Peyer's patch (tissue), 4 donors: Measurements from ENCODE around the gene FOXI3. TPM values are rescaled to one million over a fixed set of nuclear protein-coding genes. Genes with fewer than 3 reads are reported as not detected.

ENCODE experiments used
- DNase-seq, 3 donors: peaks; one replicate each; pipeline ENCODE4 v3.0.0-alpha.2; 2017 to 2019
- H3K27ac ChIP-seq, 4 donors: fragments of 200-600 bp; sonication (generic); one replicate each; pipeline ENCODE4 v1.5.1; 2016 to 2019
- H3K27me3 ChIP-seq, 2 donors: fragments of 200-600 bp; sonication (generic); one replicate each; pipeline ENCODE4 v1.5.1; 2019
- H3K36me3 ChIP-seq, 3 donors: fragments of 200-600 bp; sonication (generic); one replicate each; pipeline ENCODE4 v1.5.1; 2016 to 2019
- H3K4me1 ChIP-seq, 4 donors: fragments of 200-600 bp; sonication (generic); one replicate each; pipeline ENCODE4 v1.5.1; 2016 to 2019
- H3K4me3 ChIP-seq, 4 donors: fragments of 200-600 bp; sonication (generic); 1 replicate in 3 of 4; 2 replicates in 1 of 4; pipeline ENCODE4 v1.5.1; 2016 to 2019; ENCODE audit warnings: mild to moderate bottlenecking in 1 of 4
- H3K9me3 ChIP-seq, 4 donors: fragments of 200-600 bp; sonication (generic); one replicate each; pipeline ENCODE4 v1.5.1; 2016 to 2019; ENCODE audit warnings: mild to moderate bottlenecking in 1 of 4
- POLR2A ChIP-seq, 2 donors: fragments of 450-650 bp; IDR thresholded peaks; one replicate each; pipeline ENCODE4 v1.5.1; 2017; ENCODE audit warnings: antibody characterized with exemption in 2 of 2, mild to moderate bottlenecking in 2 of 2, moderate library complexity in 2 of 2
- total RNA-seq, 4 donors: library from RNA; depleted of rRNA; stranded (reverse); fragments of >200 nt; gene quantifications; one replicate each; pipeline ENCODE4 v1.1.0, GENCODE V29; 2016
- TF ChIP-seq, protein P1 (sequence below), 6 experiments: fragments of 450-650 bp in 4 of 6; fragments of 200-600 bp in 2 of 6; sonication (generic) in 1 of 6; IDR thresholded peaks; one replicate each; pipeline ENCODE4 v1.5.1; 2017 to 2019; ENCODE audit warnings: antibody characterized with exemption in 6 of 6, mild to moderate bottlenecking in 3 of 6, moderate library complexity in 1 of 6

The FOXI3 gene
- not detected for total RNA-seq

- peaks cover 0 to 17% of the 10 kb centered on the region in 2 donors for H3K27me3 ChIP-seq
- TF ChIP-seq, protein P1, sequence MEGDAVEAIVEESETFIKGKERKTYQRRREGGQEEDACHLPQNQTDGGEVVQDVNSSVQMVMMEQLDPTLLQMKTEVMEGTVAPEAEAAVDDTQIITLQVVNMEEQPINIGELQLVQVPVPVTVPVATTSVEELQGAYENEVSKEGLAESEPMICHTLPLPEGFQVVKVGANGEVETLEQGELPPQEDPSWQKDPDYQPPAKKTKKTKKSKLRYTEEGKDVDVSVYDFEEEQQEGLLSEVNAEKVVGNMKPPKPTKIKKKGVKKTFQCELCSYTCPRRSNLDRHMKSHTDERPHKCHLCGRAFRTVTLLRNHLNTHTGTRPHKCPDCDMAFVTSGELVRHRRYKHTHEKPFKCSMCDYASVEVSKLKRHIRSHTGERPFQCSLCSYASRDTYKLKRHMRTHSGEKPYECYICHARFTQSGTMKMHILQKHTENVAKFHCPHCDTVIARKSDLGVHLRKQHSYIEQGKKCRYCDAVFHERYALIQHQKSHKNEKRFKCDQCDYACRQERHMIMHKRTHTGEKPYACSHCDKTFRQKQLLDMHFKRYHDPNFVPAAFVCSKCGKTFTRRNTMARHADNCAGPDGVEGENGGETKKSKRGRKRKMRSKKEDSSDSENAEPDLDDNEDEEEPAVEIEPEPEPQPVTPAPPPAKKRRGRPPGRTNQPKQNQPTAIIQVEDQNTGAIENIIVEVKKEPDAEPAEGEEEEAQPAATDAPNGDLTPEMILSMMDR (IDR thresholded peaks at IDR 0.05), result no peak
- TF ChIP-seq POLR2A (IDR thresholded peaks at IDR 0.05), result no peak
- peaks cover 0 to 4% (median 2%) of the 10 kb centered on the region in 4 donors for H3K4me1 ChIP-seq
- H3K27ac ChIP-seq, result no peak within 1 kb of the TSS
- no peak for DNase-seq
- H3K36me3 ChIP-seq, result no peaks in the 10 kb centered on the region
- H3K4me3 ChIP-seq, result peak within 1 kb of the TSS in 3 of 4 donors; percentile 42 to 52 (median 46)
- H3K9me3 ChIP-seq, result peaks cover 0 to 3% (median 0%) of the 10 kb centered on the region in 4 donors
Observed at GRCh38 chr2:88452565-88452905, at the start of gene FOXI3. Gene FOXI3, minus strand, starts transcription at chr2:88452693. Its CDS starts 158 bp downstream, at chr2:88452535.

DNA sequence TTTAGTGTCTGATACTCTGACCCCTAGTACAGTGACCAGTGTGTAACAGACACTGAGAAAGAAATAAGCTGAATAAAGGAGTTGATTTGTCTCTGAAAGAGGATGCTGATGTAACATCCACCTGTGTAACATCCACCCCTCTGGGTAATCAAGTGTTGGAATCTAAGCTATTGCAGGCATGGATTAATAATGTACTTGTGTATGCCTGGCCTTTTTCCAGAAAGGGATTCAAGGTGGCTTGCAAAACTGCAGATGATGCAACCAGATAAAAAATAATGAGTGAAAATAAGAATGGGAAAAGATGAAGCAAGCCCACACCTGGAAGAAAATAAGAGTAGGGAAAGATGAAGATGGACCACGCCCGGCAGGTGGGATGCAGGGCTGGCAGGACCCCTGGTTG, 48.2 kb upstream of the FOXI3 start:
- Histone ChIP-seq H3K27ac (no peak overlapping the region), H3K4me1 (no peaks in the 10 kb centered on the region), H3K4me3 (no peak overlapping the region), H3K36me3 (no peaks in the 10 kb centered on the region), H3K9me3 (no peaks in the 10 kb centered on the region), H3K27me3 (no peaks in the 10 kb centered on the region)
- no peak for DNase-seq
- TF ChIP-seq, protein P1 (IDR thresholded peaks at IDR 0.05), result no peak
- TF ChIP-seq POLR2A (IDR thresholded peaks at IDR 0.05), result no peak

GRCh38 chr2:88499204-88499603, 46.7 kb upstream of the FOXI3 start:
- H3K27me3 ChIP-seq, result no peaks in the 10 kb centered on the region
- H3K9me3 ChIP-seq, result no peaks in the 10 kb centered on the region
- H3K4me1 ChIP-seq, result no peaks in the 10 kb centered on the region
- no peak overlapping the region for H3K4me3 ChIP-seq
- H3K36me3 ChIP-seq, result no peaks in the 10 kb centered on the region
- TF ChIP-seq, protein P1 (IDR thresholded peaks at IDR 0.05), result no peak
- TF ChIP-seq POLR2A (IDR thresholded peaks at IDR 0.05), result no peak
- DNase-seq, result no peak
- H3K27ac ChIP-seq, result no peak overlapping the region

- Histone ChIP-seq H3K36me3 (no peaks in the 10 kb centered on the region), H3K4me3 (no peak overlapping the region), H3K27me3 (no peaks in the 10 kb centered on the region), H3K4me1 (no peaks in the 10 kb centered on the region), H3K27ac (no peak overlapping the region), H3K9me3 (no peaks in the 10 kb centered on the region)
- no peak for DNase-seq
- no peak for TF ChIP-seq POLR2A (IDR thresholded peaks at IDR 0.05)
- TF ChIP-seq, protein P1 (IDR thresholded peaks at IDR 0.05), result no peak
Observed at GRCh38 chr2:88493481-88493880, 41.0 kb upstream of the FOXI3 start.

DNA sequence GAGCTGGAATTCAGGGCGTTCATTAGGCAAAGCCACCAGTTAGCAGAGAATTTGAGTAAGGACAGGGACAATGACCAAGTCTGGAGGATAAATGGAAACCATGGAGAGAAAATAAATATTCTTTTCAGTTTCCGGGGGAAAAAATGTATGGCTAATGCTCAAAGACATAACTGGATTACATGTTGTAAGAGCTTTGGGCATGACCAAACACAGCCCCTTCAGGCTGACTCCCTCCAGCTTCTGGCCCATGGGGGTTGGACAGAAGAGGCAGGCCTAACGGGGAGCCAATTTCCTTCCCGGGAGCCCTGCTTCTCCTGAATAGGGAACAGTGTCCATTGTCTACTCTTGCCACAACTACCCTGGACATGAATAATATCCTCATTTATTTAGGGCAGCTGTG, 39.5 kb upstream of the FOXI3 start:
- H3K9me3 ChIP-seq, result no peaks in the 10 kb centered on the region
- H3K27me3 ChIP-seq, result no peaks in the 10 kb centered on the region
- TF ChIP-seq, protein P1 (IDR thresholded peaks at IDR 0.05), result no peak
- TF ChIP-seq POLR2A (IDR thresholded peaks at IDR 0.05), result no peak
- no peak overlapping the region for H3K27ac ChIP-seq
- no peaks in the 10 kb centered on the region for H3K36me3 ChIP-seq
- DNase-seq, result no peak
- H3K4me1 ChIP-seq, result no peaks in the 10 kb centered on the region
- no peak overlapping the region for H3K4me3 ChIP-seq

DNA sequence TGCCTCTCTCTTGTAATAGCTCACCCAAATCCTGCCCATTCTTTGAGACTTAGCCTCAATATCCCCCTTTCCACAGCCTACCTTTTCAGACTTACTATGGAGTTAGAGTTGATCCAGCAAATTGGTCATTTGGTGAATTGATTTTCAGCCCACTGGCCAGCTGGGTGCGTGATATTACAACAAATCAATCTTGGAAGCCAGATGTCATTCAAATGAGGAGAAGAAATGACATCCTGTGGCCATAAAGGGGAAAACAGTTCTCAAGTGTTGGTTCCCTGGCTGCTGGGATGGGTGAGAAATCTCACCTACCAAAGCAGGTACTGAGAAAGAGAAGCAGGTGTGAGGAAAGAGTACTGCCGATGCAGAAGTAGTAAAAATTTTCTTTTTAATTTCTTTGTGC, 36.7 kb upstream of the FOXI3 start:
- DNase-seq, result no peak
- no peak overlapping the region for H3K27ac ChIP-seq
- H3K9me3 ChIP-seq, result no peaks in the 10 kb centered on the region
- TF ChIP-seq, protein P1 (IDR thresholded peaks at IDR 0.05), result no peak
- TF ChIP-seq POLR2A (IDR thresholded peaks at IDR 0.05), result no peak
- no peaks in the 10 kb centered on the region for H3K4me1 ChIP-seq
- H3K27me3 ChIP-seq, result no peaks in the 10 kb centered on the region
- H3K4me3 ChIP-seq, result no peak overlapping the region
- H3K36me3 ChIP-seq, result no peaks in the 10 kb centered on the region
